Tibial nerve (tissue), 4 donors: ENCODE results near the gene C3orf52.

Experiments
- CTCF ChIP-seq, 5 experiments: fragments of 200-600 bp in 3 of 5; fragments of 450-650 bp in 2 of 5; sonication (generic) in 3 of 5; IDR thresholded peaks; one replicate each; pipeline ENCODE4 v1.5.1; 2016 to 2019; ENCODE audit warnings: antibody characterized with exemption in 5 of 5, mild to moderate bottlenecking in 3 of 5, moderate library complexity in 2 of 5
- EP300 ChIP-seq, 2 donors: sonication (generic); formaldehyde crosslinking; IDR thresholded peaks; one replicate each; pipeline ENCODE4 v1.6.1; 2017; ENCODE audit warnings: antibody characterized with exemption in 2 of 2, mild to moderate bottlenecking in 1 of 2
- POLR2A ChIP-seq, 2 donors: fragments of 450-650 bp; IDR thresholded peaks; one replicate each; pipeline ENCODE4 v1.6.1; 2017; ENCODE audit warnings: antibody characterized with exemption in 2 of 2, mild to moderate bottlenecking in 2 of 2, moderate library complexity in 2 of 2

GRCh38 chr3:112115161-112115739 is 29.1 kb downstream of the C3orf52 start:
- TF ChIP-seq CTCF (IDR thresholded peaks at IDR 0.05) (no peak), POLR2A (IDR thresholded peaks at IDR 0.05) (no peak), EP300 (IDR thresholded peaks at IDR 0.05) (no peak)
